Ovary (tissue), 9 donors: Measurements from ENCODE around the gene CA9. TPM values are rescaled to one million over a fixed set of nuclear protein-coding genes. Genes with fewer than 3 reads are reported as not detected.

Source experiments
- DNase-seq, 5 donors: peaks; one replicate each; pipeline ENCODE4 v3.0.0-alpha.2; 2019 to 2020
- H3K27ac ChIP-seq, 2 donors: fragments of 200-600 bp; one replicate each; pipeline versions ENCODE4 v1.5.1 to v1.8.0; 2019 to 2022
- H3K27me3 ChIP-seq: fragments of 200-600 bp; one replicate; pipeline ENCODE4 v1.8.0; 2022
- H3K36me3 ChIP-seq: fragments of 200-600 bp; sonication (generic); one replicate; pipeline ENCODE4 v1.5.1; 2019
- H3K4me1 ChIP-seq: one replicate; pipeline ENCODE4 v1.8.1; 2013; ENCODE audit warnings: mild to moderate bottlenecking, moderate library complexity; ENCODE audit not compliant: insufficient read depth
- H3K4me3 ChIP-seq: fragments of 200-600 bp; sonication (generic); one replicate; pipeline ENCODE4 v1.5.1; 2017
- H3K9me3 ChIP-seq, 2 donors: fragments of 200-600 bp in 1 of 2; sonication (generic) in 1 of 2; one replicate each; pipeline versions ENCODE4 v1.5.1 to v1.8.1; 2013 to 2019; ENCODE audit warnings: mild to moderate bottlenecking in 1 of 2, moderate library complexity in 1 of 2
- CTCF ChIP-seq, 3 donors: fragments of 450-650 bp in 2 of 3; fragments of 200-600 bp in 1 of 3; IDR thresholded peaks; one replicate each; pipeline versions ENCODE4 v1.5.1 to v1.8.0; 2016 to 2022; ENCODE audit warnings: antibody characterized with exemption in 3 of 3, mild to moderate bottlenecking in 1 of 3
- EP300 ChIP-seq: sonication (generic); formaldehyde crosslinking; IDR thresholded peaks from one replicate; pipeline ENCODE4 v1.6.1; 2017; ENCODE audit warnings: antibody characterized with exemption
- POLR2A ChIP-seq: fragments of 450-650 bp; IDR thresholded peaks from one replicate; pipeline ENCODE4 v1.6.1; 2017; ENCODE audit warnings: antibody characterized with exemption, mild to moderate bottlenecking, moderate library complexity
- WGBS, 3 donors: extraction: QIAGEN DNeasy Blood & Tissue Kit in 1 of 3; methylation state at CpG; one replicate each; pipeline versions ENCODE4 v1.1.5 to v1.1.7; 2013 to 2017; 5-methylcytosine and 5-hydroxymethylcytosine counted together
- intact Hi-C, 4 donors: fragments of 100-400 bp; cut with DNase I; formaldehyde crosslinking; loops; one replicate each; pipeline versions ENCODE4 v1.11.0 to v1.15.1; 2022 to 2023
- polyA plus RNA-seq, 2 donors: library from polyadenylated mRNA; stranded (reverse); fragments of 200-250 nt in 1 of 2; fragments of 350-450 nt in 1 of 2; fragmentation: Illumina TruSeq in 1 of 2; extraction: RNeasy Lipid Tissue Mini Kit (QIAGEN cat#74804) in 1 of 2; gene quantifications; one replicate each; pipeline ENCODE4 v1.2.3, GENCODE V29; 2013 to 2014
- total RNA-seq, 7 donors: library from RNA; depleted of rRNA in 2 of 7; stranded (reverse); fragments of >200 nt in 2 of 7; fragmentation: NEBNext Ultra II Directional in 3 of 7; extraction: Animal tissue kit (Norgen Biotek cat#: 25700) in 3 of 7; gene quantifications; one replicate each; pipeline versions ENCODE4 v1.1.0 to v1.2.4, GENCODE V29; 2016 to 2023
- donor health status: DM: no; HTN: no; CAD: no; lungs with moderate emphysema.
- donor health status: DM: no; HTN: no; CAD: no.
- donor health status: Bipolar disorder and iron deficiency.
- donor health status: DM: yes; HTN: yes; CAD: no.
- donor health status: DM: no; HTN: no; CAD: no.
- donor health status: DM: yes; HTN: yes; CAD: no.

CA9 gene
- total and polyA plus RNA-seq, 9 donors, result 0.37 to 19.5 (median 1.1) TPM; not detected in 1

- no peaks in the 10 kb centered on the region for H3K27me3 ChIP-seq
- peak; percentile 62 for TF ChIP-seq EP300
- peak; percentile 38 to 77 (median 66) for TF ChIP-seq CTCF (IDR thresholded peaks at IDR 0.05)
- TF ChIP-seq POLR2A, result peak; percentile 72
- DNase-seq, result peak; percentile 96 to 97 (median 97)
- intact Hi-C loops, result loop anchor here in 2 of 4 donors (2.0 to 10.0 kb wide), 4 partner anchors 31 to 163 kb away; partner anchors contain the start of genes RUSC2 (in 1 of the 2) and TPM2 (in 1 of the 2)
- H3K4me3 ChIP-seq, result peak within 1 kb of the TSS; percentile 94
- H3K36me3 ChIP-seq, result no peaks in the 10 kb centered on the region
- no peaks in the 10 kb centered on the region for H3K4me1 ChIP-seq
- H3K27ac ChIP-seq, result peak within 1 kb of the TSS; percentile 81 to 97
- no peaks in the 10 kb centered on the region for H3K9me3 ChIP-seq
- WGBS, 3 donors, result 0% methylated on average over 42 of the region's 42 CpGs
Observed at GRCh38 chr9:35657546-35658136, 16.1 kb upstream of the CA9 start, which contains the start of gene RMRP. Gene RMRP (minus strand): TSS chr9:35658019.

GRCh38 chr9:35658137-35658967 lies 15.4 kb upstream of the CA9 start, which contains the start of gene CCDC107:
Gene CCDC107 (plus strand): TSS chr9:35658292. CDS start chr9:35658380, 88 bp downstream.
- Histone ChIP-seq H3K9me3 (no peaks in the 10 kb centered on the region), H3K27me3 (no peaks in the 10 kb centered on the region), H3K36me3 (no peaks in the 10 kb centered on the region), H3K27ac (peak within 1 kb of the TSS; percentile 81 to 97), H3K4me3 (peak within 1 kb of the TSS; percentile 94), H3K4me1 (no peaks in the 10 kb centered on the region)
- intact Hi-C loops, result loop anchor here in 2 of 4 donors (2.0 to 10.0 kb wide), 4 partner anchors 30 to 164 kb away; partner anchors contain the start of genes RUSC2 (in 1 of the 2) and TPM2 (in 1 of the 2)
- WGBS, 3 donors, result 0 to 1% (median 0%) methylated on average over 56 to 67 of the region's 67 CpGs
- peak; percentile 86 to 92 (median 90) for DNase-seq
- TF ChIP-seq POLR2A (peak; percentile 92), CTCF (IDR thresholded peaks at IDR 0.05) (peak; percentile 51 to 80 (median 77)), EP300 (no peak)

- DNase-seq, result peak in 2 of 5 donors; percentile 55 to 64
- no peaks in the 10 kb centered on the region for H3K4me1 ChIP-seq
- H3K4me3 ChIP-seq, result peak overlapping the region; percentile 94
- 0 to 3% (median 0%) methylated on average over 2 of the region's 2 CpGs for WGBS, 3 donors
- intact Hi-C loops, result loop anchor here in 2 of 4 donors (2.0 to 10.0 kb wide), 4 partner anchors 30 to 164 kb away; partner anchors contain the start of genes RUSC2 (in 1 of the 2) and TPM2 (in 1 of the 2)
- no peaks in the 10 kb centered on the region for H3K36me3 ChIP-seq
- peak overlapping the region in 1 of 2 donors; percentile 97 for H3K27ac ChIP-seq
- TF ChIP-seq EP300 (no peak), POLR2A (no peak), CTCF (IDR thresholded peaks at IDR 0.05) (no peak)
- H3K9me3 ChIP-seq, result no peaks in the 10 kb centered on the region
- H3K27me3 ChIP-seq, result no peaks in the 10 kb centered on the region
Observed at GRCh38 chr9:35658968-35659220, 14.8 kb upstream of the CA9 start.

GRCh38 chr9:35659340-35659739 lies 14.4 kb upstream of the CA9 start:
- Histone ChIP-seq H3K4me3 (peak overlapping the region; percentile 94), H3K27me3 (no peaks in the 10 kb centered on the region), H3K4me1 (no peaks in the 10 kb centered on the region), H3K27ac (no peak overlapping the region), H3K36me3 (no peaks in the 10 kb centered on the region), H3K9me3 (no peaks in the 10 kb centered on the region)
- no peak for DNase-seq
- whole genome bisulfite sequencing, 3 donors, result 71 to 73% (median 73%) methylated on average over 3 of the region's 3 CpGs
- intact Hi-C loops, result loop anchor here in 2 of 4 donors (2.0 to 10.0 kb wide), 4 partner anchors 29 to 165 kb away; partner anchors contain the start of genes RUSC2 (in 1 of the 2) and TPM2 (in 1 of the 2)
- TF ChIP-seq POLR2A (no peak), EP300 (peak; percentile 91), CTCF (IDR thresholded peaks at IDR 0.05) (no peak)
